HepG2 (cell line): ENCODE measurements around the gene SERPINF2. TPM values are rescaled to one million over a fixed set of nuclear protein-coding genes. Genes with fewer than 3 reads are reported as not detected.
A peak's percentile ranks its signal among the peaks of the same experiment; 100 is the strongest.

ENCODE experiments used
- FOXO1 ChIP-seq: sonication (generic); formaldehyde crosslinking; IDR thresholded peaks from 2 replicates; pipeline ENCODE4 v1.4.0; 2020; ENCODE audit warnings: missing genetic modification reagents
- GRHL1 ChIP-seq: sonication (generic); formaldehyde crosslinking; conservative IDR thresholded peaks from 2 replicates; pipeline ENCODE4 v1.8.0; 2022; ENCODE audit warnings: missing genetic modification reagents
- HMGXB4 ChIP-seq, 2 experiments: sonication (generic) in 1 of 2; formaldehyde crosslinking in 1 of 2; IDR thresholded peaks; 2 replicates each; pipeline versions ENCODE4 v1.4.0 to v1.6.1; 2018 to 2020; ENCODE audit warnings: missing genetic modification reagents in 2 of 2, borderline replicate concordance in 1 of 2, low read depth in 1 of 2, mild to moderate bottlenecking in 1 of 2, missing biosample characterization in 1 of 2
- KDM5B ChIP-seq: sonication (generic); formaldehyde crosslinking; IDR thresholded peaks from 2 replicates; pipeline ENCODE4 v1.4.0; 2020; ENCODE audit warnings: missing genetic modification reagents, mild to moderate bottlenecking, borderline replicate concordance
- MAFG ChIP-seq: sonication (generic); formaldehyde crosslinking; IDR thresholded peaks from 2 replicates; pipeline ENCODE4 v1.5.1; 2020; ENCODE audit warnings: mild to moderate bottlenecking, missing genetic modification reagents
- PAF1 ChIP-seq: IDR thresholded peaks from 2 replicates; pipeline ENCODE4 v1.6.1; 2016; ENCODE audit warnings: missing genetic modification reagents, missing compliant biosample characterization
- ZFP36L1 ChIP-seq: sonication (generic); formaldehyde crosslinking; IDR thresholded peaks from 2 replicates; pipeline ENCODE4 v1.8.0; 2022; ENCODE audit warnings: mild to moderate bottlenecking, missing genetic modification reagents, moderate library complexity
- ZFP82 ChIP-seq: sonication (generic); formaldehyde crosslinking; IDR thresholded peaks from 2 replicates; pipeline ENCODE4 v1.5.1; 2020; ENCODE audit warnings: mild to moderate bottlenecking, missing genetic modification reagents, borderline replicate concordance
- ZNF280D ChIP-seq: sonication (generic); formaldehyde crosslinking; IDR thresholded peaks from 2 replicates; pipeline ENCODE4 v1.5.1; 2020; ENCODE audit warnings: mild to moderate bottlenecking, missing genetic modification reagents
- polyA plus RNA-seq, 8 experiments: library from polyadenylated mRNA; depleted of rRNA in 3 of 8; stranded (reverse) in 7 of 8; unstranded in 1 of 8; fragments of >200 nt; fragmentation: Illumina TruSeq in 4 of 8; extraction: Trizol in 4 of 8; gene quantifications; 2 replicates each; pipeline versions ENCODE4 v1.2.1 to v1.2.3, GENCODE V29; 2011 to 2016; ENCODE audit warnings: low read depth in 4 of 8, missing spikeins in 1 of 8, mixed read lengths in 1 of 8; ENCODE audit not compliant: insufficient read depth in 1 of 8
- total RNA-seq, 5 experiments: library from RNA; depleted of rRNA; stranded (reverse); fragments of >200 nt; fragmentation: Illumina TruSeq; extraction: Trizol; gene quantifications; 2 replicates each; pipeline ENCODE4 v1.2.3, GENCODE V29; 2016; ENCODE audit warnings: low read depth in 1 of 5
- TF ChIP-seq, protein P1 (sequence below): sonication (generic); formaldehyde crosslinking; IDR thresholded peaks from 2 replicates; pipeline ENCODE4 v1.4.0; 2020; ENCODE audit warnings: missing genetic modification reagents
- TF ChIP-seq, protein P2 (sequence below): fragments of 450-650 bp; IDR thresholded peaks from 2 replicates; pipeline ENCODE4 v1.6.1; 2017
- TF ChIP-seq, protein P3 (sequence below): sonication (generic); formaldehyde crosslinking; IDR thresholded peaks from 2 replicates; pipeline ENCODE4 v1.8.1; 2023; ENCODE audit warnings: mild to moderate bottlenecking, missing genetic modification reagents

The SERPINF2 gene
- total and polyA plus RNA-seq, 2 of the 13 experiments (the other 11 are each of a cell fraction or from before 2014, with no cell fraction given): 309 to 548 TPM

DNA sequence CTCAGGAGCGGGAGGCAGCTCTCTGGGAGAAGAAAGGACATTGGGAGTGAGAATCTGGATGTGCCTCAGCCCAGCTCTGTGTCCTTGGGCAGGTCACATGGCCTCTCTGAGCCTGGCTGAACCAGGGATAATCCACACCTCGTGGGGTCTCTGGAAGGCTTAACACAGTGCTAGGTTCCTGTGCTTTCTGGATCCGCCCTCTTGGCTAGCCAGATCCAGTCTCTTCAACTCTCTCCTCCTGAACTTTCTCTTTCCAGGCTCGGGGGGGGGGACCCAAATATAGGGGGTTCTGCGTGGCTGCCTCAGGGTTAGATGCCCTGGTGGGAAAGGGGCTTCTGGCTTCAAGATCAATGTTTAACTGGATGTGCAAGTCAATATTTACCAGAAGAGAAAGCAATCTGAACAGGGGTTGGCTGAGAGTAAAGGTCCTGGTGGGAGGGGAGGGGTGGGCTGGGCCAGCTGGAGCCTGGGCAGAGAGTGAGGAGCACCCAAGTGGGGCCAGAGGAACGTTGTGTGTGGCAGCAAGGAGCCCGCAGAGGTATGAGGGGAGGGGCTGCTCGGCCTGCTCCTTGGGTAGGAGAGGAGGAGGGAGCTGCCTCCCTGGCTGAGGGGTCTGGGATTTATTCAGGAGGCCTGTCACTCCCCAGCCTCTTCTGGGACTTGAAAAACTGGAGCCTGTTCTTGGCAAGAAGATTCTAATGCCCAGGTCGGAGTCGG, at the start of gene SERPINF2 (continued):
- TF ChIP-seq, protein P1, sequence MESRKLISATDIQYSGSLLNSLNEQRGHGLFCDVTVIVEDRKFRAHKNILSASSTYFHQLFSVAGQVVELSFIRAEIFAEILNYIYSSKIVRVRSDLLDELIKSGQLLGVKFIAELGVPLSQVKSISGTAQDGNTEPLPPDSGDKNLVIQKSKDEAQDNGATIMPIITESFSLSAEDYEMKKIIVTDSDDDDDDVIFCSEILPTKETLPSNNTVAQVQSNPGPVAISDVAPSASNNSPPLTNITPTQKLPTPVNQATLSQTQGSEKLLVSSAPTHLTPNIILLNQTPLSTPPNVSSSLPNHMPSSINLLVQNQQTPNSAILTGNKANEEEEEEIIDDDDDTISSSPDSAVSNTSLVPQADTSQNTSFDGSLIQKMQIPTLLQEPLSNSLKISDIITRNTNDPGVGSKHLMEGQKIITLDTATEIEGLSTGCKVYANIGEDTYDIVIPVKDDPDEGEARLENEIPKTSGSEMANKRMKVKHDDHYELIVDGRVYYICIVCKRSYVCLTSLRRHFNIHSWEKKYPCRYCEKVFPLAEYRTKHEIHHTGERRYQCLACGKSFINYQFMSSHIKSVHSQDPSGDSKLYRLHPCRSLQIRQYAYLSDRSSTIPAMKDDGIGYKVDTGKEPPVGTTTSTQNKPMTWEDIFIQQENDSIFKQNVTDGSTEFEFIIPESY (CRISPR knock-in tag): no peak
- TF ChIP-seq PAF1 (CRISPR knock-in tag) (no peak), MAFG (CRISPR knock-in tag) (no peak), FOXO1 (peak; percentile 38; the same call in 1 of the 2 replicates), HMGXB4 (CRISPR knock-in tag; IDR thresholded peaks at IDR 0.05; ENCODE audit: borderline replicate concordance in 1 of 2, low read depth in 1 of 2) (peak in 1 of 2 experiments; percentile 55; a peak in 2 of 4 replicates), KDM5B (CRISPR knock-in tag) (no peak), GRHL1 (CRISPR knock-in tag) (no peak), ZNF280D (CRISPR knock-in tag) (no peak; the same call in 1 of the 2 replicates), ZFP82 (CRISPR knock-in tag) (0 out of 2 replicates have a peak, but pooled peaks have one; percentile 15), ZFP36L1 (CRISPR knock-in tag) (no peak)
- TF ChIP-seq, protein P2, sequence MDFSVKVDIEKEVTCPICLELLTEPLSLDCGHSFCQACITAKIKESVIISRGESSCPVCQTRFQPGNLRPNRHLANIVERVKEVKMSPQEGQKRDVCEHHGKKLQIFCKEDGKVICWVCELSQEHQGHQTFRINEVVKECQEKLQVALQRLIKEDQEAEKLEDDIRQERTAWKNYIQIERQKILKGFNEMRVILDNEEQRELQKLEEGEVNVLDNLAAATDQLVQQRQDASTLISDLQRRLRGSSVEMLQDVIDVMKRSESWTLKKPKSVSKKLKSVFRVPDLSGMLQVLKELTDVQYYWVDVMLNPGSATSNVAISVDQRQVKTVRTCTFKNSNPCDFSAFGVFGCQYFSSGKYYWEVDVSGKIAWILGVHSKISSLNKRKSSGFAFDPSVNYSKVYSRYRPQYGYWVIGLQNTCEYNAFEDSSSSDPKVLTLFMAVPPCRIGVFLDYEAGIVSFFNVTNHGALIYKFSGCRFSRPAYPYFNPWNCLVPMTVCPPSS: no peak
- TF ChIP-seq, protein P3, sequence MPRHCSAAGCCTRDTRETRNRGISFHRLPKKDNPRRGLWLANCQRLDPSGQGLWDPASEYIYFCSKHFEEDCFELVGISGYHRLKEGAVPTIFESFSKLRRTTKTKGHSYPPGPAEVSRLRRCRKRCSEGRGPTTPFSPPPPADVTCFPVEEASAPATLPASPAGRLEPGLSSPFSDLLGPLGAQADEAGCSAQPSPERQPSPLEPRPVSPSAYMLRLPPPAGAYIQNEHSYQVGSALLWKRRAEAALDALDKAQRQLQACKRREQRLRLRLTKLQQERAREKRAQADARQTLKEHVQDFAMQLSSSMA (CRISPR knock-in tag): no peak
